ENCODE results near the gene RHBDL1. TPM values are rescaled to one million over a fixed set of nuclear protein-coding genes. Genes with fewer than 3 reads are reported as not detected.
"Not testable (repeated sequence)": the region's sequence is repeated elsewhere in the genome, so short reads cannot be mapped to it uniquely, and the experiment has no call there.

RHBDL1 gene
- total and polyA plus RNA-seq, 2 donors, result 3.1 to 5.1 TPM

DNA sequence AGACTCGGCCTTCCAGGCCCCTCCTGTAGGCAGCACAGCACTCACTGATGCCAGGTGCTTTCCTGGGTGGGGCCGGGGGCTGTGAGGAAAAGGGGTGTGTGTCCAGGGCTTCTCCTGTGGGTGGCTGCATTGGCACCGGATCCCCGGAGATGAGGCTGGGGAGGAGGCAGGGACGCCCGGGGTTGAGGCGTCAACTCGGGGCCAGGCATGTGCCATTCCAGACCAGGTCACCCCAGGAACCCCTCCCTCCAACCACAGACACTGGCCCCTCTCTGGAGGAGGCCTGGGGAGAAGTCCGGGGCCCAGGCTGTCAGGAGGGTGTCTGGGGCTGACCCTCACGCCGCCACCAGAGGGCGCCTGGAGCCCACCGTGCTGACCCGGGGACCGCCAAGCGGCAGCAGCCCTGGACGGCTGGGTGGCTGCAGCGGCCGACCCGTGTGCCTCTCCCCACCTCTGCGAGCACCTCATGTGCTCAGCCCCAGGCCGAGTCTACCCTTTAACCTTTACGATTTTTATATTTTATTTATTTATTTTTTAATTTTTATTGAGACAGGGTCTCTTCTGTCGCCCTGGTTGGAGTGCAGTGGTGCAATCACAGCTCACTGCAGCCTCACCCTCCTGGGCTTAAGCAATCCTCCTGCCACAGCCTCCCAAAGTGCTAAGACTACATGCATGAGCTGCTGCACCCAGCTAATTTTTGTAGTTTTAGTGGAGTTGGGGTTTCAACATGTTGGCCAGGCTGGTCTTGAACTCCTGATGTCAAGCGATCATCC, 36.3 kb downstream of the RHBDL1 start:
- peak in 2 of 9 donors; percentile 69 to 79 for DNase-seq (ENCODE audit: low read depth in 6 of 9, low spot score in 9 of 9)
- 14% methylated on average over 25 of the region's 25 CpGs for WGBS
- no peak overlapping the region for H3K4me3 ChIP-seq (ENCODE audit: low read length in 2 of 2)
- H3K27ac ChIP-seq (ENCODE audit: low read depth in 1 of 2, low read length in 1 of 2), result no peak overlapping the region
- H3K4me1 ChIP-seq (ENCODE audit: control insufficient read depth in 2 of 2, insufficient read depth in 2 of 2, low read length in 2 of 2), result peaks cover 14 to 19% of the 10 kb centered on the region in 2 donors
- no peaks in the 10 kb centered on the region for H3K9me3 ChIP-seq (ENCODE audit: control insufficient read depth in 2 of 2, insufficient read depth in 1 of 2, low read length in 1 of 2)
- H3K27me3 ChIP-seq (ENCODE audit: control insufficient read depth in 2 of 2, insufficient read depth in 1 of 2, low read length in 1 of 2), result peaks cover 15 to 83% of the 10 kb centered on the region in 2 donors
- no peaks in the 10 kb centered on the region for H3K36me3 ChIP-seq (ENCODE audit: control insufficient read depth in 2 of 2, insufficient read depth in 2 of 2, low read length in 1 of 2)

DNA sequence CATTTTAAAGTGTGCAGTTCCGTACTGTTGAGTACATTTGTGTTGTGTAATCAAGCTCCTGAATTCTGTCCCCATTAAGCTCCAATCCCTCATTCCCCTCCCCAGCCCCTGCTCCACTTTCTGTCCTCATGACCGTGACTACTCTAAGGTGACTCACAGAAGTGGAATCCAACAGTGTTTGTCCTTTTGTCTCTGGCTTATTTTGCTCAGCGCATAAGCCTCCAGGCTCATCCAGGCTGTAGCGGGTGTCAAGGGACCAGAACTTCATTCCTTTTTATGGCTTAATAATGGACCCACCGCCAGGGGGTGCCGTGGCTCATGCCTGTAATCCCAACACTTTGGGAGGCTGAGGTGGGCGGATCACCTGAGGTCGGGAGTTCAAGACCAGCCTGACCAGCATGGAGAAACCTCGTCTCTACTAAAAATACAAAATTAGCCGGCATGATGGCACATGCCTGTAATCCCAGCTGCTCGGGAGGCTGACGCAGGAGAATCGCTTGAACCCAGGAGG, 37.3 kb downstream of the RHBDL1 start:
- not testable (repeated sequence) for H3K36me3 ChIP-seq (ENCODE audit: control insufficient read depth in 2 of 2, insufficient read depth in 2 of 2, low read length in 1 of 2); H3K9me3 ChIP-seq (ENCODE audit: control insufficient read depth in 2 of 2, insufficient read depth in 1 of 2, low read length in 1 of 2); H3K4me3 ChIP-seq (ENCODE audit: low read length in 2 of 2); H3K27ac ChIP-seq (ENCODE audit: low read depth in 1 of 2, low read length in 1 of 2)
- H3K27me3 ChIP-seq (ENCODE audit: control insufficient read depth in 2 of 2, insufficient read depth in 1 of 2, low read length in 1 of 2), result peaks cover 8 to 83% of the 10 kb centered on the region in 2 donors
- DNase-seq (ENCODE audit: low read depth in 6 of 9, low spot score in 9 of 9), result peak in 1 of 9 donors; percentile 55
- peaks cover 14 to 26% of the 10 kb centered on the region in 2 donors for H3K4me1 ChIP-seq (ENCODE audit: control insufficient read depth in 2 of 2, insufficient read depth in 2 of 2, low read length in 2 of 2)
- WGBS, result 58% methylated on average over 13 of the region's 13 CpGs

DNA sequence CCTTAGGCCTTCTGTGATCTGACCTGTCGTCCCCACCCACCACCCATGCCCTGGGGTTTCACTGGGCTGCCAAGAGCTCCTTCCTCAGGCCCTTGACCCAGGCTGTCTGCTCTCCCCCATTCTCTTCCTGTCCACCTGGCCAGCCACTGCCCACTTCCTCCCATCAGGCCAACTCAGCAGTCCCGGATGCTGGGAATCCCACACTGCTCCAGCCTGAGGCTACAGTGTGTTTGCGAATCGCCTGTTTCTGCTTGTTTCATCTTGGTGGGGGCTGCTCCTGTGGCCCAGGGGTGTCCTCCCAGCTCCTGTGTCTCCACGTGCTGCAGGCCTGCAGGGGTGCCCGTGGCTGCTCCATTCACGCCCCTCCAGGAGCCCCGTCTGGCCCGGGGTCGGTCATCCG, 38.6 kb downstream of the RHBDL1 start:
- H3K4me3 ChIP-seq (ENCODE audit: low read length in 2 of 2), result no peak overlapping the region
- H3K27me3 ChIP-seq (ENCODE audit: control insufficient read depth in 2 of 2, insufficient read depth in 1 of 2, low read length in 1 of 2), result peaks cover 8 to 74% of the 10 kb centered on the region in 2 donors

DNA sequence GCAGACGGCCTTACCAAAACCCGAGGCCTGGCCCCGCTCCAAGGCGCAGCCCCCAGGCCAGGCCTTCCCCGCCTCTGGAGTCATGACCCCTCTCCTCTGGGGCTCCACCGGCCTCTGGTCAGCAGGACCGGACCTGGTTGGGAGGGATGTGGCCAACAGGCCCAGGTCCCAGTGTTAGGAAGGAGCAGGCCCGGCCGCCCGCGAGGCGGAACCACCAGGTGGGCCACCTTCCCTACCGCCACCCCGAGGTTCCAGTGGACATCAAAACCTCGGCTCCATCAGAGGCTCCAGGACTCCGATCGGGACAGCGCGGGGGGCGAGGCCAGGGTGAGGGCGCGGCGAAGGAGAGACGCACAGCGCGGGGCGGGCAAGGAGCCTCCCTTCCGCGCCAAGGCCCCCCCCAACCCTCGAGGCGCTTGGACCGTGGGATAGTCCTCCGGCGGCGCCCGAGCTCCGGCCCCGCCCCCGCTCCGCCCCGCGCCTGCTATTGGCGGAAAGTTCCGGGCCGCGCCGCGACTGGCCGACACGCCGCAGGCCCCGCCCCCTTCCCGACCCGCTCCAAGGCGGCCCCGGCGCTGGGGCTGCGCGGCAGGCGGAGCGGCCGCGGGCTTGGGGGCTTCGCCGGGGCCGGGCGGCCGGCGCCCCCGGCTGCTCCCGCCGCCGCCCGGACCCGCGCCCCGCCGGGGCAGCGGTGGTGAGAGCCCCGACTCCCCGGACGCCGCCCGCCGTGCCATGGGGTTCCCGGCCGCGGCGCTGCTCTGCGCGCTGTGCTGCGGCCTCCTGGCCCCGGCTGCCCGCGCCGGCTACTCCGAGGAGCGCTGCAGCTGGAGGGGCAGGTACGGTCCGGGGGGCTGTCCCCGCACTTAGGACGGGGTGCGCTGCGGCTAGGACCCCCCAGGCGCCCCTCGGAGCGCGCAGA, 39.3 kb downstream of the RHBDL1 start, which contains the start of gene METRN:
Gene METRN, plus strand, starts transcription at position 561 of the 919 bp plus-strand sequence. Its CDS starts 172 bp downstream, at position 733.
- peak within 1 kb of the TSS; percentile 26 to 88 for H3K4me3 ChIP-seq (ENCODE audit: low read length in 2 of 2)
- WGBS, result 6% methylated on average over 108 of the region's 108 CpGs
- DNase-seq (ENCODE audit: low read depth in 6 of 9, low spot score in 9 of 9), result peak in 6 of 9 donors; percentile 75 to 92 (median 86)
- peak within 1 kb of the TSS in 1 of 2 donors; percentile 18 for H3K27ac ChIP-seq (ENCODE audit: low read depth in 1 of 2, low read length in 1 of 2)
- peaks cover 31 to 46% of the 10 kb centered on the region in 2 donors for H3K4me1 ChIP-seq (ENCODE audit: control insufficient read depth in 2 of 2, insufficient read depth in 2 of 2, low read length in 2 of 2)
- no peaks in the 10 kb centered on the region for H3K9me3 ChIP-seq (ENCODE audit: control insufficient read depth in 2 of 2, insufficient read depth in 1 of 2, low read length in 1 of 2)
- H3K27me3 ChIP-seq (ENCODE audit: control insufficient read depth in 2 of 2, insufficient read depth in 1 of 2, low read length in 1 of 2), result peaks cover 8 to 66% of the 10 kb centered on the region in 2 donors
- no peaks in the 10 kb centered on the region for H3K36me3 ChIP-seq (ENCODE audit: control insufficient read depth in 2 of 2, insufficient read depth in 2 of 2, low read length in 1 of 2)

More for the DNA sequence above, 38.6 kb downstream of the RHBDL1 start:
- no peak for DNase-seq (ENCODE audit: low read depth in 6 of 9, low spot score in 9 of 9)
- H3K4me1 ChIP-seq (ENCODE audit: control insufficient read depth in 2 of 2, insufficient read depth in 2 of 2, low read length in 2 of 2), result peaks cover 24 to 39% of the 10 kb centered on the region in 2 donors
- H3K9me3 ChIP-seq (ENCODE audit: control insufficient read depth in 2 of 2, insufficient read depth in 1 of 2, low read length in 1 of 2), result no peaks in the 10 kb centered on the region
- no peak overlapping the region for H3K27ac ChIP-seq (ENCODE audit: low read depth in 1 of 2, low read length in 1 of 2)
- WGBS, result 71% methylated on average over 11 of the region's 11 CpGs
- H3K36me3 ChIP-seq (ENCODE audit: control insufficient read depth in 2 of 2, insufficient read depth in 2 of 2, low read length in 1 of 2), result no peaks in the 10 kb centered on the region

GRCh38 chr16:715477-716199, 40.2 kb downstream of the RHBDL1 start:
- Histone ChIP-seq H3K27ac (ENCODE audit: low read depth in 1 of 2, low read length in 1 of 2) (peak overlapping the region in 1 of 2 donors; percentile 18), H3K27me3 (ENCODE audit: control insufficient read depth in 2 of 2, insufficient read depth in 1 of 2, low read length in 1 of 2) (peaks cover 4 to 58% of the 10 kb centered on the region in 2 donors), H3K4me3 (ENCODE audit: low read length in 2 of 2) (peak overlapping the region; percentile 26 to 88), H3K4me1 (ENCODE audit: control insufficient read depth in 2 of 2, insufficient read depth in 2 of 2, low read length in 2 of 2) (peaks cover 33 to 54% of the 10 kb centered on the region in 2 donors), H3K9me3 (ENCODE audit: control insufficient read depth in 2 of 2, insufficient read depth in 1 of 2, low read length in 1 of 2) (peaks cover 0 to 1% of the 10 kb centered on the region in 2 donors), H3K36me3 (ENCODE audit: control insufficient read depth in 2 of 2, insufficient read depth in 2 of 2, low read length in 1 of 2) (no peaks in the 10 kb centered on the region)
- WGBS, result 4% methylated on average over 74 of the region's 74 CpGs
- DNase-seq (ENCODE audit: low read depth in 6 of 9, low spot score in 9 of 9), result peak in 1 of 9 donors; percentile 55

GRCh38 chr16:716200-716568, 40.7 kb downstream of the RHBDL1 start:
- H3K9me3 ChIP-seq (ENCODE audit: control insufficient read depth in 2 of 2, insufficient read depth in 1 of 2, low read length in 1 of 2), result peaks cover 0 to 3% of the 10 kb centered on the region in 2 donors
- peaks cover 4 to 53% of the 10 kb centered on the region in 2 donors for H3K27me3 ChIP-seq (ENCODE audit: control insufficient read depth in 2 of 2, insufficient read depth in 1 of 2, low read length in 1 of 2)
- peak overlapping the region; percentile 19 to 88 for H3K4me3 ChIP-seq (ENCODE audit: low read length in 2 of 2)
- peaks cover 33 to 55% of the 10 kb centered on the region in 2 donors for H3K4me1 ChIP-seq (ENCODE audit: control insufficient read depth in 2 of 2, insufficient read depth in 2 of 2, low read length in 2 of 2)
- no peak for DNase-seq (ENCODE audit: low read depth in 6 of 9, low spot score in 9 of 9)
- H3K36me3 ChIP-seq (ENCODE audit: control insufficient read depth in 2 of 2, insufficient read depth in 2 of 2, low read length in 1 of 2), result no peaks in the 10 kb centered on the region
- WGBS, result 47% methylated on average over 12 of the region's 12 CpGs
- no peak overlapping the region for H3K27ac ChIP-seq (ENCODE audit: low read depth in 1 of 2, low read length in 1 of 2)

DNA sequence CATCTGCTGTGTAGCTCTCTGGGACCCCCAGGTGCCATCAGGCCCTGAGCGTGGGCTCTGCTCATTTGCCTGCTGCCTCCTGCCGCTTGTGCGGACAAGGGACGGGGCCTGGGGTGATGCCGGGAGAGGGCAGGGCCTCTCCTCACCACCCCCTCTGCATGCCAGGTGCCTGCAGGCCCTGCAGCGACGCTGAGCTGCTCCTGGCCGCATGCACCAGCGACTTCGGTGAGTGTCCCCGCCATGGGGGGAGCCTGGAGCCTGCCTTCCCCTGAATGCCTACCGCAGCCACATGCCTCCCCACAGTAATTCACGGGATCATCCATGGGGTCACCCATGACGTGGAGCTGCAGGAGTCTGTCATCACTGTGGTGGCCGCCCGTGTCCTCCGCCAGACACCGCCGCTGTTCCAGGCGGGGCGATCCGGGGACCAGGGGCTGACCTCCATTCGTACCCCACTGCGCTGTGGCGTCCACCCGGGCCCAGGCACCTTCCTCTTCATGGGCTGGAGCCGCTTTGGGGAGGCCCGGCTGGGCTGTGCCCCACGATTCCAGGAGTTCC, 41.4 kb downstream of the RHBDL1 start:
- H3K4me3 ChIP-seq (ENCODE audit: low read length in 2 of 2), result no peak overlapping the region
- DNase-seq (ENCODE audit: low read depth in 6 of 9, low spot score in 9 of 9), result no peak
- 94% methylated on average over 28 of the region's 29 CpGs for WGBS
- H3K4me1 ChIP-seq (ENCODE audit: control insufficient read depth in 2 of 2, insufficient read depth in 2 of 2, low read length in 2 of 2), result peaks cover 36 to 60% of the 10 kb centered on the region in 2 donors
- peaks cover 0 to 8% of the 10 kb centered on the region in 2 donors for H3K9me3 ChIP-seq (ENCODE audit: control insufficient read depth in 2 of 2, insufficient read depth in 1 of 2, low read length in 1 of 2)
- peaks cover 4 to 49% of the 10 kb centered on the region in 2 donors for H3K27me3 ChIP-seq (ENCODE audit: control insufficient read depth in 2 of 2, insufficient read depth in 1 of 2, low read length in 1 of 2)
- no peak overlapping the region for H3K27ac ChIP-seq (ENCODE audit: low read depth in 1 of 2, low read length in 1 of 2)
- no peaks in the 10 kb centered on the region for H3K36me3 ChIP-seq (ENCODE audit: control insufficient read depth in 2 of 2, insufficient read depth in 2 of 2, low read length in 1 of 2)

All from thymus (tissue), 11 donors.